DND-41 (cell line): ENCODE measurements around the gene TSKS.

ENCODE experiments used
- EZH2 ChIP-seq: IDR thresholded peaks from 3 replicates; pipeline ENCODE4 v1.6.1; 2012; ENCODE audit warnings: borderline replicate concordance, low read depth, mild to moderate bottlenecking, moderate library complexity, low read length, inconsistent platforms; ENCODE audit not compliant: severe bottlenecking
- TF ChIP-seq, protein P1 (sequence below): IDR thresholded peaks from 2 replicates; pipeline ENCODE4 v1.5.1; 2012; ENCODE audit warnings: borderline replicate concordance, low read length, moderate library complexity, mild to moderate bottlenecking; ENCODE audit not compliant: poor library complexity, severe bottlenecking; ENCODE audit errors: extremely low read depth

DNA sequence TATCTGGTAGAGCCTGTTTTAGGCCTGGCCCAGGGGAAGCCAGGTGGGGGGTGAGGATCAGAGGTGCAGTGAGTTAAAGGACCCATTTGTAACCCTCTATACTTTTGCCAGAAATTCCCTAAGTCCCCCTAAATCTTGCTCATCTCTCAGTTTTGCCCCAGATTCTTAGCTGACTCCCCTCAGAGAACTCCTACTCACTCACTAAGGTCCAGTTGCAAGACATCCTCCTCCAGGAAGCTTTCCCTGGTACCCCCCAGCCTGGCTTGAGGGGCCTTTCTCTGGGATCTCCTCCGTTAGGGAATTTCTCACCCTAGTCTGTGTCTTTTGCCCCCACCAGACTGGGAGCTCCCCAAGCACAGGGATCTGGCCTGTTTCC lies 1.9 kb downstream of the TSKS start:
- TF ChIP-seq, protein P1, sequence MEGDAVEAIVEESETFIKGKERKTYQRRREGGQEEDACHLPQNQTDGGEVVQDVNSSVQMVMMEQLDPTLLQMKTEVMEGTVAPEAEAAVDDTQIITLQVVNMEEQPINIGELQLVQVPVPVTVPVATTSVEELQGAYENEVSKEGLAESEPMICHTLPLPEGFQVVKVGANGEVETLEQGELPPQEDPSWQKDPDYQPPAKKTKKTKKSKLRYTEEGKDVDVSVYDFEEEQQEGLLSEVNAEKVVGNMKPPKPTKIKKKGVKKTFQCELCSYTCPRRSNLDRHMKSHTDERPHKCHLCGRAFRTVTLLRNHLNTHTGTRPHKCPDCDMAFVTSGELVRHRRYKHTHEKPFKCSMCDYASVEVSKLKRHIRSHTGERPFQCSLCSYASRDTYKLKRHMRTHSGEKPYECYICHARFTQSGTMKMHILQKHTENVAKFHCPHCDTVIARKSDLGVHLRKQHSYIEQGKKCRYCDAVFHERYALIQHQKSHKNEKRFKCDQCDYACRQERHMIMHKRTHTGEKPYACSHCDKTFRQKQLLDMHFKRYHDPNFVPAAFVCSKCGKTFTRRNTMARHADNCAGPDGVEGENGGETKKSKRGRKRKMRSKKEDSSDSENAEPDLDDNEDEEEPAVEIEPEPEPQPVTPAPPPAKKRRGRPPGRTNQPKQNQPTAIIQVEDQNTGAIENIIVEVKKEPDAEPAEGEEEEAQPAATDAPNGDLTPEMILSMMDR, result no peak
- no peak for TF ChIP-seq EZH2
